GM19240 (cell line): ENCODE data around the gene RPS28.

Experiments used
- DNase-seq: peaks from one replicate; pipeline ENCODE4 v3.0.0; 2011; ENCODE audit warnings: low spot score; ENCODE audit not compliant: insufficient read length

RPS28 gene

DNA sequence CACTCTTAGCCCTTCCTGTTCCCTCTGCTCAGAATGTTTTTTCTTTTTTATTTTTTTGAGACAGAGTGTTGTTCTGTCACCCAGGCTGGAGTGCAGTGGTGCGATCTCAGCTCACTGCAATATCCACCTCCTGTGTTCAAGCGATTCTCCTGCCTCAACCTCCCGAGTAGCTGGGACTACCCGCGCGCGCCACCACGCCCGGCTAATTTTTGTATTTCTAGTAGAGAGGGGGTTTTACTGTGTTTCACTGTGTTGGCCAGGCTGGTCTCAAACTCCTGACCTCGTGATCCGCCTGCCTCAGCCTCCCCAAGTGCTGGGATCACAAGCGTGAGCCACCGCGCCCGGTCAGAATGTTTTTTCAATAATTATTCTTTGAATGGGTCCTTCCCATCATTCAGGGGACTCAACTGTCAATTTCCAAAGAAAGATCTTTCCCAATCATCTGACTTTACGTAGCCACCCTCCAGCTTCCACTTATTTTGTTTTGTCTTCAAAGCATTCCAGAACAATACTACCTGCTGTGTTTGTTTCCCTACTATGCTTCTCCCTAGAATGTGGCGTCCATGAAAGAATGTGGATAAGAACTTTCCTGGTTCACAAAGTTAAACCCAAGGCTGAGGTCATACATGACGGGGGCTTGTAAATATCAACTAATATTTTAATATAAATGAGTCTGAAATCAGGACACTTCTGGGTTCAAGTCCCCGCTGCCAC, 1.3 kb upstream of the RPS28 start:
- no peak for DNase-seq

DNA sequence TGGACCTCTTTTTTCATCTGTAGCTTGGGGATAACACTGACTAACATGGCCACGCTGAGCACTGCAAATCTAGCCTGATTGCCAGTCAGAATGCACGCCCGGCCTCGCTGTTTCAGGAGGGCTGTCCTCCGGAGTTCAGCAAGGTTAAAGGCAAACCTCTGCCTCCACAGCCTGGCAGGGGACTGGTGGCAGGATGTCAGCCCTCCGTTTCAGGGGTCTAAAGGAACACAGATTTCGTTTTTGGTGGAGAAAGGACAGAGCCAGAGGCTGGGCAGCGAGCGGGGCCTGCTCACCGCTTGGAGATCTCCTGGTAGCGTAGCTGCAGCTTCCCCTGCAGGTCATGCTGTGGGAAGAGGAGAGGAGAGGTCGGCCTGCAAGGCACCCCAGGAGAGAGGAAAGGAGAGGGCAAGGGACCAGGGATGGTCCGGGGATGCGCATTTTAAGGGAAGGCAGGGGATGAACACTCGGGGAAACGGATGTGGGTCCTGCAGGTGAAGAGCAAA, 681 bp upstream of the RPS28 start:
- no peak for DNase-seq

DNA sequence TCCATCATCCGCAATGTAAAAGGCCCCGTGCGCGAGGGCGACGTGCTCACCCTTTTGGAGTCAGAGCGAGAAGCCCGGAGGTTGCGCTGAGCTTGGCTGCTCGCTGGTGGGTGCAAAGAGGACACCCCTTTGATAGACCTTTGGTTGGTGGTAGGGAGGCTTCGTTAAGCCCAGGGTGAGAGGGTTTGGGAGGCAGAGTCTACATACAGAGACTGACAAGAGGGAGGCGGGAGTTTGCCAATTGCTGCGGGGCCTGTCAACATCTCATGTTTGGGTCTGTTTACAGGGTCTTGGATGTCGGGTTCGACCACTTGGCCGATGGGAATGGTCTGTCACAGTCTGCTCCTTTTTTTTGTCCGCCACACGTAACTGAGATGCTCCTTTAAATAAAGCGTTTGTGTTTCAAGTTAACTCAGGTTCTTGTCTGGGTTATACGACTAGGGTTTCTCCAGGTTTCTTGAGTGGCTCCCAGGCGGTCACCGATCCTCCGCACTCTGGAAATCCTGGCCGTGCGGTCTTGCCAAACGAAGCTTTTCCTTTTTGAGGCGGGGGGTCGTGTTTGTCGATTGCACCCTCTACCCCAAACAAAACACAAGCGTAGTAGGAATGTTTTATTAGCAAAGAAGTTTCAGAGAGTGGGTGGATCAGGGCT, 816 bp downstream of the RPS28 start:
- DNase-seq = no peak

DNA sequence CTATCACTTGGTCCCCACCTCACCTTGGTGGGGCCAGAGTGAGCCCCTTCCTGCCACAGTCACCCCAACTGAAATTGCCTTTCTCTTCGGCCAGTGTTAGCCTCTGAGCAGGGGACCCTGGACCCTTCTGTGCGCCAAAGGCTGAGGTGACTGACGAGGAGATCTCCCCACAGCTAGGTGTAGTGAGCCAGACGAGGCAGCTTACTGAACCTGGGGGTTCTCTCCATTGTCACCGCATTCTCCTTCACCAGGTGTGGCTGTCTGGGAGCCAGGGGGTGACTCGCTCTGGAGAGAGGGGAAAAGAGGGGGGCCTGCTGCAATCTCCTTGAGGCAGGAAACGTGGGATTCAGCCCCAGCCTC, 1.3 kb downstream of the RPS28 start:
- no peak for DNase-seq

DNA sequence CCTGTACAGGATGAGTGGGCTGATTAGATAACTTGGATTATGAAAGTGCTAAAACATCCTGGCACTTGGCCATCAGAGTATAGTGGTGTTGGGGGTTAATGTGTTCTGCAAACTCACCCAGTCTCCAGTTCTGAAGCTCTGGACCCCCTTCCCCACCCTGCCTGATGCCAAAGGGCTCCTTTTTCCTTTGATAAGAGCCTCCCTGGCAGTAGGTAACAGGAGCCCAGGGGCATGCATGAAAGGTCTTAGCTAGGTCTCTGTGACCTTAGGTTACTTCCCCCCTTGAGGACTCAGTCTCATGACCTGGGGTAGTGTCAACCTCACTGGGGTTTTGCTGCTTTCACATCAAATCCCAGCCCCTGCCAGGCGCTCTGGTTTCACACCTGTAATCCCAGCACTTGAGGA, 2.5 kb downstream of the RPS28 start:
- DNase-seq = no peak

DNA sequence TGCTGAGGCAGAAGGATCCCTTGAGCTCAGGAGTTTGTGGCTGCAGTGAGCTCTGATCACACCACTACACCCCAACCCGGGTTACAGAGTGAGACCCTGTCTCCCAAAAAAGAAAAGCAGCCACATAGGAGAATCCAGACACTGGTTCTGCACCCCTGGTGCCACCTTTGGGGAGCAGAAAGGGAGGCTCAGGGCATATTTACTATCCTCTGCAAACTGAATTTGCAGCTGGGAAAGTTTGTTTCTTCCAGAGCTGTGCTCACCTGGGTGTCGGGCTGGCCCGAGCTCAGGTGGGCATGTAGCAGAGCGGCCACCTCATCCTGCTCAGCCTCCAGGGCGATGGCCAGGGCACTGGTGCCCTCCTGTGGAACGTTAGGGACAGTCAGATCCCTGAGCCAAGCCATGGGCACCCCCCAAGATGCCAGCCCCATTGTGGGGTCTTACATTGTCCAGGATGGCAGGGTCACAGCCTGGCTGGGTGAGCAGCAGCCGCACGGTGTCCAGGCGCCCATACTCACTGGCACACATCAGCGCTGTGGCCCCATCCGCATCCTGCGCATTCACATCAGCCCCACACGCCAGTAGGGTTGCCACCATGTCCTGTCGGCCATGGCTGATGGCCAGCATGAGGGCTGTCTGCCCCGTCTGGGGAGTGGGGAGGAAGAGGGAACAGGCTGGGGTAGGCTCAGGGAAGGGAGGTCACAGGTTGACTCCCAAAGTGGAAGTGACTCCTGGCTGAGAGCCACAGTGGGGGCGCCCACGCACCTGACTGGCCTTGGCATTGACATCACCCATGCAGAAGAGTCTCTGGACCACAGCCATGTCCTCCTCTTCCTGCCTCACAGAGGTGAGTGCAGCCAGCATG, 3.1 kb downstream of the RPS28 start:
- no peak for DNase-seq

DNA sequence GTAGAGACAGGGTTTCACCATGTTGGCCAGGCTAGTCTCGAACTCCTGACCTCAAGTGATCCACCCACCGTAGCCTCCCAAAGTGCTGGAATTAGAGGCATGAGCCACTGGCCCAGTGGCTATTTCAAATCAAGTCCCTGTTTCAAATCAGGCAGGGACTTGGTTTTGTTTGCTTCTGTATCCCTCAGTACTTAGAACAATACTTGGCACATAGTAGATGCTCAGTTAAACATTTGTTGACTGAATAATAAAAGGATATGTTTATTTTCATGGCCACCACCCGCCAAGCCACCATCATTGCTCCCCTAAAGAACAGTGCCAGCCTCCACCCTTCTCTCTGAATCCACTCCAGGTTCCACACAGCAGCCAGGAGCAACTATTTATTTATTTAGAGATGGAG, 4.2 kb downstream of the RPS28 start:
- no peak for DNase-seq

DNA sequence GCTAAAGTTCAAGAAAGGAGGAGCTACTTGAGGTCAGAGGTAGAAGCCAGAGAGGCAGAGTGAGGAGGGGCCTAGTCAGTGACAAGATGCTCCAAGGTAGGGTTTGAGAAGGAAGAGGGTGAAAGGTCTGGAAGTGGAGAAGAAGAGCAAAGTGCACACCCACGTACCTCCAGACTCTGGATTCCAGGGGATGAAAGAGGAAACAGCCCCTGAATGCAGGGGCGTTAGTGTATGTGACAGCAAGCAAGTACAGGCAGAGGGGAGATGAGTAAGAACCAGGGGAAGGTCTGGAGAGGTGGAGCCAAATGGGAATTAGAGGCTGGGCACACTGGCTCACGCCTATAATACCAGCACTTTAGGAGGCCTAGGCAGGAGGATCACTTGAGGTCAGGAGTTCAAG, 8.7 kb downstream of the RPS28 start:
- DNase-seq = no peak

DNA sequence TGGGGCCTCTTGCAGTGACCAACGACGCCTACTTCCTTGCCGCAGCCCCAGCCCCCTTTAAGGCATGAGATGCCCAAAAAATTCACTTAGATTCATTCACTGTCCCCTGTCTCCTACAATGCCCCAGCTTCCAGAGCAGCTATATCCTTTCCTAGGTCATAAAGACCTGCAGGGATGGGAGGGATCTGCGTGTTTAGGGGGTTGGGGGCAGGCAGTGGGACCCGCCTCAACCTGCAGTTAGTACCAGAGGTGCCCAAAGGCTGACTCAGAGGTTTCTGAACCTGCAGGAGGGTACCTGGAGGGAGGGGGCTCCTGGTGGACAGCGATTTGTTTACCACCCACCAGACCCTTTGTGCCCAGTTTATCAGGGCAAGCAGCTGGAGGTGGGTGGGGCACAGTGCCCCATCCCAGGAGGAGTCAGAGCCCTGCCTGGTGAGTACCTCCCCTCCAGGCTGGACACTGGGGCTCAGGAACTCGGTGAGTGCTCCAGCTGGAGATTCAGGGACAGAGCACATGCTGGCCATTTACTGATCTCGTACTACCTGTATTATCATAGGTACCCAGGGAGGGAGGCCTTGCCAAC, 10.1 kb downstream of the RPS28 start:
- no peak for DNase-seq

DNA sequence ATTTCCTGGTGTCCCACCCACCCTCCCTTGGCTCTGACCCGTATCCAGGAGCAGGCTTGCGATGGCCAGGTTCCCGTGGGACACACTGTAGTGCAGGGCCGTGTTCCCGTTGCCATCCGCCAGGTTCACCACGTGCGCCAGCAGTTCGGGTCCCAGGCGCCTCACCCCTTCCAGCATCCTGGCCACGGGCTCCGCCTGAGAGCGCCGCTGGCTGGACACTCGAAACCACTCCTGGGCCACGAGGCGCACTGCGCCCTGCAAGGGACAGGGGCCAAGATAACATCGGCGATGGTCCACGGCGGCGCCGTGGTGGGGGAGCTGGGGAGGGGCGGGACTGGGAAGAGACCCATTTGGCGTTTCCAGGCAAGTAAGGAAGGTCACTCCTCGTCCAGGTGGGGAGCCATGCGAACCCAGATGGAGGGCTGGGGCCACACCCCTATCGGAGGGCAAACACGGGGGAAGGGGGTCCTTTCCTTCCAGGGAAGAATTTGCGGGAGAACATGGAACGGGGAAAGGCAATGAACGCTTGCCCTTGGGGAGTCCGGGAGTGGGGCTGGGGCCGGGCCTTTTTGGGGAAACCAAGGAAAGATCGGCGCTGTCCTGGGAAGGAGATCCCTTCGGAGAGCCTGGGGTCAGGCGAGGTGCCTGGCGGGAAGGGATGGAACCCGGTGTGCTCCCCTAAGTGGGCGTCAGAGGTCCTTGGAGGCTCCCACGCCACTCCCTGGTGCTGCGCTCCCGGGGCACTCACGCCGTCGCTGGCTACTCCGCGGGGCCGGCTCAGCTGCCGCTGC, 11.9 kb downstream of the RPS28 start:
- no peak for DNase-seq

DNA sequence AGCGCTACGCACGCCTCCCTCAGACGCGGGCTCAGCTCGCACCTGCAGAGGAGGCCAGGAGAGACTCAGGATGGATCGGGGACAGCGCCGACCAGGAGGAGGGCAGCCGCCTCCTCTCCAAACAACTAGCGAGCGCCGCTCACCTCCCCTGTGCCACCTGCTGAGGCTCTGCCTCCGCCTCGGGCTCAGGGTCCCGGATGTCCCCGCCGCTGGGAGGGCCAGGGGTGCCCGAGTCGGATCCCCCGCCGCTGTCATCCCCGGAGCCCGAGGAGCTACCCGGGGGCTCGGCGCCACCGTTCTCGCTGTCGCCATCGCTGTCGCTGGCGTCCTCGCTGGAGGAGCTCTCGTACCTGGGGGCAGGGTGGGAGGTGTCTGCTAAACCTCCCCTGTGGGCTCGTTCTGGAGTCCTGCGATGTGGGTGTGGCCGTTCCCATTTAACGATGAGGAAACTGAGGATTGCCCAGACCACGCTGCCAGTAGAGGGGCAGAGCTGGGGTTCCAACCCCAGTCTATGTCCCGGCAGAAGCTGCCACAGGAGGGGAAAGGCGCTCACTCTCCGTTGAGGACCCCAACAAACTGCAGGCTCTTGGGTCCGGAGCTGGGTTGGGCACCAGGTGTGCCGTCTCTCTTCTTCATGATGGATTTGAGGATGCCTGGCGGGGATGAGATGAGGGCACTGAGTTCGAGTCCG, 12.6 kb downstream of the RPS28 start:
- DNase-seq = no peak

DNA sequence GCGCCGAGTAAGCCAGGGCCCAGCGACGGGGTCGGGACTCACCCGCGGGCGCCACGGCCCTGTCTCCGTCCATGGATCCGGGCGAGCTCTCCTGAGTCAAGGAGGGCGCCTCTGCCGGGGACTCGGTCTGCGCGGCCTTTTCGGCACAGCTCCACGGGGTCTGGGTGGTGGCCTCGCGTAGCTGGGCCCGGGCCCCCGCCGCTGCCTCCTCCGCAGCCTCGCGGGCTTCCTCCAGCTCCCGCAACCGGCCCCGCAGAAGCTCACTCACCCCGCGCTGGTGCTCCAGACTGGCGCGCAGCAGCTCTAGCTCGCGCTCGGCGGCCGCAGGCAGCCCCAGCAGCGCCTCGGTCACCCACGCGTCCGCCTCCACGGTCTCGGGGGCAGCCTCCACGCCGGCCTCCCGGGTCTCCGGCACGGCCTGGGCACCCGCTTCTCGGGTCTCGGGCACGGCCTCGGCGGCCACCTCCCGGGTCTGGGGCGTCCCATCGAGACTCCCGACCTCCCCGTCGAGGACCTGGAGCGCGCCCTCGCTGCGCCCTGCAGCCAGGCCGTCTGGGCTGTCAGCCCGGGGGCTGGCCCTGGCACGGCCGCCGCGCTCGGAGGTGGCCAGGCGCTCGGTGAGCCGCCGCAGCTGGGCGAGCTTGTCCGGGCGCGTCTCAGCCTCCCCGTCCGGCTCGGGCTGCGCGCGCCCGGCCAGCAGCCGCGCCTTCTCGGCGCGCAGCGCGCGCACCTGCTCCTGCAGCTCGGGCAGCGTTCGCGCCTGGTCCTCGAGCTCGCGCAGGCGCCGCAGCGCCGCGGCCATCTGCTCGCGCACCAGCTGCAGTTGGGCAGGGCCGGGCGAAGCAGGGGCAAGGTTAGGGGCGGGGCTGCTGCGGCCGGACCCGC, 13.4 kb downstream of the RPS28 start:
- DNase-seq = no peak

DNA sequence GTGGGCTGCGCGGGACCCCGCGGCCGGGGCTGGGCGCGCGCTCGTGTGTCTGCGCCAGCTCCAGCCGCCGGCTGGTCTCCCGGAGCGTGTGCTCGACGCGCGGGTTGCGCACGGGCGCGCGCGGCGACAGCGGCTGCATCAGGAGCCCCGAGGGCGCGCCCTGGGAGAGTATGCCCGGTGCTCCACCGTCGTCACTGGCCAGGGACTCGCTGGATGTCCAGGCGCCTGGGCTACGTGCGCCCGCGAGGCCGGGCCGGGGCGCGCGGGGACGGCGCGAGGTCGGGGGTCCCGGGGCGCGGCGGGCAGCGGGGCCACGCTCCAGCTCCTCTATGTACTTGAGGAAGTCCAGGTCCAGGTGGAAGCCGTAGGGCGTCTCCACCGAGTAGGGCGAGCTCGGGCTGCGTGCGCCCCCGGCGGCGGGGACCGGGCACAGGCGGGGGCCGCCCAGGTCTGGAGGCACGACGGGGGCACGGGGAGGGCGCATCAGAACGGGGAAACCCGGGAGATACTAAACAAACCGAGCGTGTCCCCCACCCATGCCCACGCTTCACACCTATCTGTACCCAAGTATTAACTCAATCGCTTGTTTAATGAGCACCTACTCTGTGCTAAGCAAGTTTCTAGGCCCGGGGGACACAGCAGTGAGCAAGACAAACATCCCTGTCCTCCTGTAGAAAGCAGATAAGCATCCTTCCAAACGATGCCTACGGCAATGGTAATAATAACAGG, 14.2 kb downstream of the RPS28 start:
- no peak for DNase-seq

DNA sequence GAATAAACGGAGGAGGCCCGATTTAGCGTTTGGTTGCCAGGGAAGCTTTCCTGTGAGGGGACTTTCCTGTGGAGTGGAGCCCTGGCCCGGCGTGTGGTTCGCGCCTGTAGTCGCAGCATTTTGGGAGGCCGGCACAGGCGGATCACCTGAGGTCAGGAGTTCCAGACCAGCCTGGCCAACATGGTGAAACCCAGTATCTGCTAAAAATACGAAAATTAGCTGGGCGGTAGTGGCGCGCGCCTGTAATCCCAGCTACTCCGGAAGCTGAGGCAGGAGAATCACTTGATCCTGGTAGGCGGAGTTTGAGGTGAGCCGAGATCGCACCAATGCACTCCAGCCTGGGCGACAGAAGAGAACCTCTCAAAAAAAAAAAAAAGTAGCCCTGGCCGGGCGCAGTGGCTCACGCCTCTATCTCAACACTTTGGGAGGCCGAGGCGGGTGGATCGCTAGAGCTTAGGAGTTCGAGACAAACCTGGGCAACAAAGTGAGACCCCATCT, 14.8 kb downstream of the RPS28 start:
- DNase-seq = no peak

DNA sequence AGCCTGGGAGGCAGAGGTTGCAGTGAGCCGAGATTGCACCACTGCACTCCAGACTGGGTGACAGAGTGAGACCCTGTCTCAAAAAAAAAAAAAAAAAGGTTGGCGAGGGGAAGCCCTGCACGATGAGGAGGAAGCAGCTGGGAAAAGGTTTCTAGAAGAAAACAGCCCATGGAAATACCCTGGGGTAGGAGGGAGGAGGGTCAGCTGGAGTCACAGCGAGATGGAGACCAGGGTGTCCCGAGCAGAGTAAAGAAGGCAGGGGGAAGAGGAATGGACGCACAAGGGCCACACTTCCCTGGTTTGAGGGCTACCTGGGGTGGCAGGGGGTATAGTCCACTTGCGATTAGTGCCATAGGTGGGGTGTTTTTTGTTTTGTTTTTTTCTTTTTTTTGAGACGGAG, 15.4 kb downstream of the RPS28 start:
- no peak for DNase-seq

DNA sequence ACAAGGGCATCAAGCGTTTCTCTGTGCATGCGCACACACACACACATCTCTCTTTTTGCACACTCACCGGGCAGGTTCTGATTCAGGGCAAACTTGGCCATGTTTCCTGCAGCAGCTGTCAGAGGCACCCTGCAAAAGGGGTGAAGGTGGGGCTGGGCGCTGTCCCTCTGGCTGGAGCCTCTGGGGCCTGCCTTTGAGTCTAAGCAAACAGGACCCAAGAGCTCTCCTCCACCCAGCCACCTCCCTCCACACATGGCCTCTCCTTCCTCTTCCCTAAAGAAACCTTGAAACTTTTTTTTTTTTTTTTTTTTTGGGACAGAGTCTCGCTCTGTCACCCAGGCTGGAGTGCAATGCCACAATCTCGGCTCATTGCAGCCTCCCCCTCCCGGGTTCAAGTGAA, 16.4 kb downstream of the RPS28 start:
- DNase-seq = no peak

DNA sequence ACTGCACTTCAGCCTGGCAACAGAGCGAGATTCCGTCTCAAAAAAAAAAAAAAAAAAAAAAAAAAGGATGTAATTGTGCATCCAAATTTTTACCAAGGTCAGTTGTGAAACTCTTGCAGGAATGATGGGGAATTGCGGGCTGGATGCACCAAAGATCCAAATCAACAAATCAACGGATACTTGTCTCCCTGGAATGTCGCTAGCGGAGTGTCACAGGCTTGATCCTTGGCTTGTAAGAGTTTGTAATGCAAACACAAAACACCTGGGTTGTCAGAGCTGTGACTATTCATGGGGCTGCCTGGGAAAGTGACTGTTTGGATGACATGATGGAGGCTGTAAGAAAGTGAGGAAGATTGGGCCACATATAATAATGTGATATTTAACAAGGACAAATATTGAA, 17.5 kb downstream of the RPS28 start:
- no peak for DNase-seq

DNA sequence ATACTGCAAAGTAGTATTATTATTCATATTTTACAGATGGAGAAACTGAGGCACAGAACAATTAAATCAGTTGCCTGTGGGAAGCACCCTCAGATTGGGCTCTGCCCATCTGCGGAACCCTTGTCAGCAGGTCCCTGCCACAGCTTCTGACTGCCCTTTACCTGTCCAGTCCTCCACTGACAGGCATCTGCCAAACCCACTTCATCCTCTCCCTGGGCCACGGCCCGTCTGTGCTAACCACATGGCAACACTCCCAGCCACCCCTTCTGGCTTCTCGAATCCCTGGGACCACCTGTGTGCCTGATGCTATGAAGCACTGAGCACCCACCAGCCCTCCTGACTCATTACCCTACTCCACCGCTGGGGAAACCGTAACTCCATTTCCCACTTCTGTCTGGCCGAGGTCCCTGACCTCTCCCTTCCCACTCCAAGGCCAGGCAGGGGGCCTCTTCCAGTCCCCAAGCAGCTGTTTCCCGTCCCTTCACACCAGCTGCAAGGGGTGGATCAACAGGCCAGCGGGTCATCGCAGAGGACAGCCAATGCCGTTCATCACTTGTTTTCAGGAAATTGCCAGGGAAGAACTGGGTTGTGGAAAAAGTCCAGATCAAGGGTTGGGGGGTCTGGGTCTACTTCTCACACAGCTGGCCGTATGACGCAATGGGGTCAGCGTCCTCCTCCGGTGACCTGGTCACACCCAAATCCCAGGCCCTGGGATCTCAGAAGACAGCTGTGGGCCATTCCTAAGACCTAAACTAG, 19.2 kb downstream of the RPS28 start:
- DNase-seq = no peak
